Thoracic aorta (tissue), 2 donors: ENCODE data around the gene LYRM7. TPM values are rescaled to one million over a fixed set of nuclear protein-coding genes. Genes with fewer than 3 reads are reported as not detected.
A peak's percentile ranks its signal among the peaks of the same experiment; 100 is the strongest.
"Not testable (repeated sequence)": the region's sequence is repeated elsewhere in the genome, so short reads cannot be mapped to it uniquely, and the experiment has no call there.

Experiments used
- ATAC-seq: fragments of 150-250 bp; one replicate; pipeline ENCODE4 v1.8.0; 2017; ENCODE audit warnings: low read depth; ENCODE audit not compliant: insufficient number of reproducible peaks, low FRiP score
- DNase-seq: peaks from one replicate; pipeline ENCODE4 v3.0.0-alpha.2; 2020; ENCODE audit warnings: low spot score
- H3K27ac ChIP-seq, 2 donors: fragments of 200-600 bp; sonication (generic); 1 replicate in 1 of 2; 2 replicates in 1 of 2; pipeline ENCODE4 v1.5.1; 2016; ENCODE audit warnings: mild to moderate bottlenecking in 2 of 2, moderate library complexity in 2 of 2
- H3K27me3 ChIP-seq: fragments of 200-600 bp; sonication (generic); replicated peaks from 2 replicates; pipeline ENCODE4 v1.6.0; 2016; ENCODE audit warnings: mild to moderate bottlenecking; ENCODE audit not compliant: insufficient read depth
- H3K36me3 ChIP-seq: fragments of 200-600 bp; sonication (generic); one replicate; pipeline ENCODE4 v1.5.1; 2016
- H3K4me1 ChIP-seq, 2 donors: fragments of 200-600 bp; sonication (generic); 1 replicate in 1 of 2; 2 replicates in 1 of 2; pipeline versions ENCODE4 v1.5.1 to v1.6.0; 2016; ENCODE audit warnings: low read depth in 2 of 2, mild to moderate bottlenecking in 1 of 2; ENCODE audit not compliant: control insufficient read depth in 1 of 2
- H3K4me3 ChIP-seq: fragments of 200-600 bp; sonication (generic); 2 replicates; pipeline ENCODE4 v1.5.1; 2016; ENCODE audit warnings: mild to moderate bottlenecking
- H3K9me3 ChIP-seq: fragments of 200-600 bp; sonication (generic); 2 replicates; pipeline ENCODE4 v1.5.1; 2016
- total RNA-seq, 2 donors: library from RNA; depleted of rRNA; stranded (reverse); fragments of >200 nt; gene quantifications; one replicate each; pipeline versions ENCODE4 v1.1.0 to v1.2.3, GENCODE V29; 2016
- TF ChIP-seq, protein P1 (sequence below): fragments of 200-600 bp; sonication (generic); IDR thresholded peaks from one replicate; pipeline ENCODE4 v1.5.1; 2019; ENCODE audit warnings: antibody characterized with exemption

Gene LYRM7
- total RNA-seq = 1 to 10 TPM; 3.2 to 5.2 TPM

- Histone ChIP-seq H3K36me3 (no peaks in the 10 kb centered on the region), H3K4me3 (peak within 1 kb of the TSS; percentile 71), H3K27me3 (no peaks in the 10 kb centered on the region), H3K4me1 (peaks cover 0 to 16% of the 10 kb centered on the region in 2 donors), H3K9me3 (no peaks in the 10 kb centered on the region), H3K27ac (peak within 1 kb of the TSS; percentile 51)
- DNase-seq (peak; percentile 95), ATAC-seq (peak; percentile 100)
- TF ChIP-seq, protein P1, sequence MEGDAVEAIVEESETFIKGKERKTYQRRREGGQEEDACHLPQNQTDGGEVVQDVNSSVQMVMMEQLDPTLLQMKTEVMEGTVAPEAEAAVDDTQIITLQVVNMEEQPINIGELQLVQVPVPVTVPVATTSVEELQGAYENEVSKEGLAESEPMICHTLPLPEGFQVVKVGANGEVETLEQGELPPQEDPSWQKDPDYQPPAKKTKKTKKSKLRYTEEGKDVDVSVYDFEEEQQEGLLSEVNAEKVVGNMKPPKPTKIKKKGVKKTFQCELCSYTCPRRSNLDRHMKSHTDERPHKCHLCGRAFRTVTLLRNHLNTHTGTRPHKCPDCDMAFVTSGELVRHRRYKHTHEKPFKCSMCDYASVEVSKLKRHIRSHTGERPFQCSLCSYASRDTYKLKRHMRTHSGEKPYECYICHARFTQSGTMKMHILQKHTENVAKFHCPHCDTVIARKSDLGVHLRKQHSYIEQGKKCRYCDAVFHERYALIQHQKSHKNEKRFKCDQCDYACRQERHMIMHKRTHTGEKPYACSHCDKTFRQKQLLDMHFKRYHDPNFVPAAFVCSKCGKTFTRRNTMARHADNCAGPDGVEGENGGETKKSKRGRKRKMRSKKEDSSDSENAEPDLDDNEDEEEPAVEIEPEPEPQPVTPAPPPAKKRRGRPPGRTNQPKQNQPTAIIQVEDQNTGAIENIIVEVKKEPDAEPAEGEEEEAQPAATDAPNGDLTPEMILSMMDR = peak; percentile 11
Measured at GRCh38 chr5:131170540-131171275, at the start of gene LYRM7. LYRM7 (plus strand) TSS chr5:131170944; CDS start chr5:131171021, 77 bp downstream.

DNA sequence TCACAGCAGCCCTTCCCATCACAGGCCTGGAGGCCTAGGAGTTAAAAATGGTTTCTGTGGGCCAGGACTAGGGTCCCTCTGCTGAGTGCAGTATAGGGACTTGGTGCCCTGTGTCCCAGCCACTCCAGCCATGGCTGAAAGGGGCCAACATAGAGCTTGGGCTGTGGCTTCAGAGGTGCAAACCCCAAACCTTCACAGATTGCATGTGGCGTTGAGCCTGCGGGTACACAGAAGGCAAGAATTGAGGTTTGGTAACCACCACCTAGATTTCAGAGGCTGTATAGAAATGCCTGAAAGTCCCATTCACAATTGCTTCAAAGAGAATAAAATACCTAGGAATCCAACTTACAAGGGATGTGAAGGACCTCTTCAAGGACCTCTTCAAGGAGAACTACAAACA lies 43.5 kb upstream of the LYRM7 start:
- not testable (repeated sequence) for H3K4me1 ChIP-seq, DNase-seq, H3K27me3 ChIP-seq, H3K4me3 ChIP-seq, ATAC-seq, H3K27ac ChIP-seq, H3K36me3 ChIP-seq, H3K9me3 ChIP-seq

DNA sequence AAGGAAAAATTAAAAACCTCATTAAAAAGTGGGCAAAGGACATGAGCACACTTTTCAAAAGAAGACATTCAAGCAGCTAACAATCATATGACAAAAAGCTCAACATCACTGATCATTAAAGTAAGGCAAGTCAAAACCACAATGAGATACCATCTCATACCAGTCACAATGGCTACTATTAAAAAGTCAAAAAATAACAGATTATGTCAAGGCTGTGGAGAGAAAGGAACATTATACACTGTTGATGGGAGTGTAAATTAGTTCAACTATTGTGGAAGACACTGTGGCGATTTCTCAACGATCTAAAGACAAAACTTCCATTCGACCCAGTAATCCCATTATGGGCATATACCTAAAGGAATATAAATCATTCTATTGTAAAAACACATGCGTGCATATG lies 41.4 kb upstream of the LYRM7 start:
- TF ChIP-seq, protein P1 = no peak
- H3K9me3 ChIP-seq = no peaks in the 10 kb centered on the region
- H3K36me3 ChIP-seq = no peaks in the 10 kb centered on the region
- no peak overlapping the region for H3K4me3 ChIP-seq
- DNase-seq (no peak), ATAC-seq (no peak)
- no peaks in the 10 kb centered on the region for H3K27me3 ChIP-seq
- no peaks in the 10 kb centered on the region for H3K4me1 ChIP-seq
- no peak overlapping the region for H3K27ac ChIP-seq

DNA sequence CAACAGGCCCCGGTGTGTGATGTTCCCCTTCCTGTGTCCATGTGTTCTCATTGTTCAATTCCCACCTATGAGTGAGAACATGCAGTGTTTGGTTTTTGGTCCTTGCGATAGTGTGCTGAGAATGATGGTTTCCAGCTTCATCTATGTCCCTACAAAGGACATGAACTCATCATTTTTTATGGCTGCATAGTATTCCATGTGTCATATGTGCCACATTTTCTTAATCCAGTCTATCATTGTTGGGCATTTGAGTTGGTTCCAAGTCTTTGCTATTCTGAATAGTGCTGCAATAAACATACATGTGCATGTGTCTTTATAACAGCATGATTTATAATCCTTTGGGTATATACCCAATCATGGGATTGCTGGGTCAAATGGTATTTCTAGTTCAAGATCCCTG lies 37.7 kb upstream of the LYRM7 start:
- DNase-seq, H3K9me3 ChIP-seq, H3K4me1 ChIP-seq, H3K36me3 ChIP-seq, ATAC-seq, H3K27ac ChIP-seq, H3K4me3 ChIP-seq, H3K27me3 ChIP-seq: not testable (repeated sequence)

- not testable (repeated sequence) for H3K9me3 ChIP-seq, DNase-seq, ATAC-seq, H3K27ac ChIP-seq, H3K4me3 ChIP-seq, H3K36me3 ChIP-seq, H3K4me1 ChIP-seq, H3K27me3 ChIP-seq
Measured at GRCh38 chr5:131138406-131138805, 32.3 kb upstream of the LYRM7 start.

- ATAC-seq (no peak), DNase-seq (no peak)
- Histone ChIP-seq H3K9me3 (no peaks in the 10 kb centered on the region), H3K27me3 (no peaks in the 10 kb centered on the region), H3K36me3 (no peaks in the 10 kb centered on the region), H3K4me3 (no peak overlapping the region), H3K27ac (no peak overlapping the region), H3K4me1 (no peaks in the 10 kb centered on the region)
- TF ChIP-seq, protein P1 = no peak
Measured at GRCh38 chr5:131139321-131139720, 31.4 kb upstream of the LYRM7 start.
